HG02678 (cell line): ENCODE measurements around the gene RBM8A.

Source experiments
- ATAC-seq: cut with Tn5 transposase; IDR thresholded peaks from one replicate; pipeline ENCODE4 v1.9.1; 2021; ENCODE audit warnings: mild to moderate bottlenecking, moderate library complexity; ENCODE audit not compliant: unreplicated experiment

Gene RBM8A

GRCh38 chr1:145927063-145927886, at the start of gene RBM8A:
RBM8A (minus strand) TSS chr1:145927484; CDS start chr1:145927426, 58 bp downstream.
- ATAC-seq: peak; percentile 96

GRCh38 chr1:145977016-145977415, 49.7 kb upstream of the RBM8A start:
- ATAC-seq: no peak

GRCh38 chr1:145975216-145975615, 47.9 kb upstream of the RBM8A start:
- ATAC-seq: no peak

GRCh38 chr1:145974721-145975120, 47.4 kb upstream of the RBM8A start:
- ATAC-seq: no peak

- ATAC-seq: no peak
Measured at GRCh38 chr1:145972580-145972979, 45.3 kb upstream of the RBM8A start.

GRCh38 chr1:145967288-145967687, 40.0 kb upstream of the RBM8A start:
- no peak for ATAC-seq

GRCh38 chr1:145965119-145965744, 37.9 kb upstream of the RBM8A start:
- no peak for ATAC-seq

GRCh38 chr1:145964328-145965118, 37.2 kb upstream of the RBM8A start, which contains the start of the genes ANKRD34A and POLR3GL:
ANKRD34A (minus strand) TSS chr1:145964575; CDS start chr1:145961759, 2,816 bp downstream.
POLR3GL (plus strand) TSS chr1:145964690; CDS start chr1:145974866, 10,176 bp downstream.
- peak; percentile 93 for ATAC-seq

GRCh38 chr1:145963265-145964019, 36.2 kb upstream of the RBM8A start:
- ATAC-seq: no peak

- no peak for ATAC-seq
Measured at GRCh38 chr1:145962157-145963102, 35.1 kb upstream of the RBM8A start.

- ATAC-seq: no peak
Measured at GRCh38 chr1:145961425-145962156, 34.3 kb upstream of the RBM8A start.

- no peak for ATAC-seq
Measured at GRCh38 chr1:145961109-145961424, 33.8 kb upstream of the RBM8A start.

- ATAC-seq: no peak
Measured at GRCh38 chr1:145960468-145961108, 33.3 kb upstream of the RBM8A start.

- ATAC-seq: no peak
Measured at GRCh38 chr1:145959957-145960467, 32.7 kb upstream of the RBM8A start.

- no peak for ATAC-seq
Measured at GRCh38 chr1:145959333-145959732, 32.0 kb upstream of the RBM8A start.

- no peak for ATAC-seq
Measured at GRCh38 chr1:145958734-145959133, 31.4 kb upstream of the RBM8A start.

GRCh38 chr1:145957443-145958319, 30.4 kb upstream of the RBM8A start, which contains the start of gene LIX1L:
LIX1L (minus strand) TSS chr1:145958017; CDS start chr1:145957927, 90 bp downstream.
- ATAC-seq: peak; percentile 90
